HL-60 (cell line): ENCODE measurements around the gene WDR17.

ENCODE experiments used
- CTCF ChIP-seq: IDR thresholded peaks from one replicate; pipeline ENCODE4 v1.5.1; 2011; ENCODE audit warnings: low read length, control low read depth, inconsistent platforms; ENCODE audit not compliant: insufficient read depth
- GABPA ChIP-seq: IDR thresholded peaks from 2 replicates; pipeline ENCODE4 v1.6.1; 2012; ENCODE audit warnings: low read depth
- POLR2AphosphoS5 ChIP-seq: IDR thresholded peaks from 2 replicates; pipeline ENCODE4 v1.6.1; 2012; ENCODE audit warnings: low read depth
- TF ChIP-seq, protein P1 (sequence below): IDR thresholded peaks from 2 replicates; pipeline ENCODE4 v1.6.1; 2012; ENCODE audit warnings: low read depth; ENCODE audit not compliant: insufficient replicate concordance

- TF ChIP-seq CTCF (no peak), POLR2AphosphoS5 (no peak), GABPA (no peak)
- TF ChIP-seq, protein P1, sequence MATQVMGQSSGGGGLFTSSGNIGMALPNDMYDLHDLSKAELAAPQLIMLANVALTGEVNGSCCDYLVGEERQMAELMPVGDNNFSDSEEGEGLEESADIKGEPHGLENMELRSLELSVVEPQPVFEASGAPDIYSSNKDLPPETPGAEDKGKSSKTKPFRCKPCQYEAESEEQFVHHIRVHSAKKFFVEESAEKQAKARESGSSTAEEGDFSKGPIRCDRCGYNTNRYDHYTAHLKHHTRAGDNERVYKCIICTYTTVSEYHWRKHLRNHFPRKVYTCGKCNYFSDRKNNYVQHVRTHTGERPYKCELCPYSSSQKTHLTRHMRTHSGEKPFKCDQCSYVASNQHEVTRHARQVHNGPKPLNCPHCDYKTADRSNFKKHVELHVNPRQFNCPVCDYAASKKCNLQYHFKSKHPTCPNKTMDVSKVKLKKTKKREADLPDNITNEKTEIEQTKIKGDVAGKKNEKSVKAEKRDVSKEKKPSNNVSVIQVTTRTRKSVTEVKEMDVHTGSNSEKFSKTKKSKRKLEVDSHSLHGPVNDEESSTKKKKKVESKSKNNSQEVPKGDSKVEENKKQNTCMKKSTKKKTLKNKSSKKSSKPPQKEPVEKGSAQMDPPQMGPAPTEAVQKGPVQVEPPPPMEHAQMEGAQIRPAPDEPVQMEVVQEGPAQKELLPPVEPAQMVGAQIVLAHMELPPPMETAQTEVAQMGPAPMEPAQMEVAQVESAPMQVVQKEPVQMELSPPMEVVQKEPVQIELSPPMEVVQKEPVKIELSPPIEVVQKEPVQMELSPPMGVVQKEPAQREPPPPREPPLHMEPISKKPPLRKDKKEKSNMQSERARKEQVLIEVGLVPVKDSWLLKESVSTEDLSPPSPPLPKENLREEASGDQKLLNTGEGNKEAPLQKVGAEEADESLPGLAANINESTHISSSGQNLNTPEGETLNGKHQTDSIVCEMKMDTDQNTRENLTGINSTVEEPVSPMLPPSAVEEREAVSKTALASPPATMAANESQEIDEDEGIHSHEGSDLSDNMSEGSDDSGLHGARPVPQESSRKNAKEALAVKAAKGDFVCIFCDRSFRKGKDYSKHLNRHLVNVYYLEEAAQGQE, result no peak
Measured at GRCh38 chr4:176189891-176190795, 124.5 kb downstream of the WDR17 start.
